Uterus (tissue), 2 donors: ENCODE data around the gene SETD1A.

Experiments
- POLR2A ChIP-seq, 2 donors: fragments of 450-650 bp; IDR thresholded peaks; one replicate each; pipeline ENCODE4 v1.6.1; 2016; ENCODE audit warnings: antibody characterized with exemption in 2 of 2, mild to moderate bottlenecking in 1 of 2, moderate library complexity in 1 of 2
- TF ChIP-seq, protein P1 (sequence below), 4 experiments: fragments of 200-600 bp in 2 of 4; fragments of 450-650 bp in 2 of 4; sonication (generic) in 2 of 4; IDR thresholded peaks; one replicate each; pipeline ENCODE4 v1.5.1; 2016 to 2019; ENCODE audit warnings: antibody characterized with exemption in 4 of 4, mild to moderate bottlenecking in 2 of 4, moderate library complexity in 1 of 4

DNA sequence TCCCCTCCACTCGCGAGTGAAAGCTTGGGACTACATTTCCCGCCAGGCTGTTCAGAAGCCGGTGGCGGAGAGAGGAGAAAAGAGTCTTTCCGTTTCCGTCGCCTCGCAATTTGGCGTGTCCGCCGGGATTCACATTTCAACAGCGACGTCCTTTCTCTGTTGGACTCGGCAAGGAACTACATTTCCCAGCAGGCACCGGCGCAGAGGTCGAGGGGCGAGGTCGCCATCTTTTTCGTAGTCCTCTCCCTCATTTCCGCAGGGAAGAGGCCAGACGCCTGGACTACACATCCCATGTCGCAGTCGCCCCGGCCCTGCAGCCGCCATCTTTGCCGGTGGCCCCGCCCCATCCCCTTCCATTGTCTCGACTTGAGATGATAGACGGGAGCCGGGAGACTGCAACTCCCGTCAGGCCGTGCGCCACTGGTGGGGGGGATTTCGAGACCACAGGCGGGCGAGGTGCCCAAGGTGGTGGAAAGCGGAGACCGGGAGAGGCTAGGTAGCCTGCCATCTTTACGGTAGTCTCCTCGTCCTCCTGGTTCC is 35.1 kb upstream of the SETD1A start:
- peak in 1 of 2 donors; percentile 13 for TF ChIP-seq POLR2A (IDR thresholded peaks at IDR 0.05)
- TF ChIP-seq, protein P1, sequence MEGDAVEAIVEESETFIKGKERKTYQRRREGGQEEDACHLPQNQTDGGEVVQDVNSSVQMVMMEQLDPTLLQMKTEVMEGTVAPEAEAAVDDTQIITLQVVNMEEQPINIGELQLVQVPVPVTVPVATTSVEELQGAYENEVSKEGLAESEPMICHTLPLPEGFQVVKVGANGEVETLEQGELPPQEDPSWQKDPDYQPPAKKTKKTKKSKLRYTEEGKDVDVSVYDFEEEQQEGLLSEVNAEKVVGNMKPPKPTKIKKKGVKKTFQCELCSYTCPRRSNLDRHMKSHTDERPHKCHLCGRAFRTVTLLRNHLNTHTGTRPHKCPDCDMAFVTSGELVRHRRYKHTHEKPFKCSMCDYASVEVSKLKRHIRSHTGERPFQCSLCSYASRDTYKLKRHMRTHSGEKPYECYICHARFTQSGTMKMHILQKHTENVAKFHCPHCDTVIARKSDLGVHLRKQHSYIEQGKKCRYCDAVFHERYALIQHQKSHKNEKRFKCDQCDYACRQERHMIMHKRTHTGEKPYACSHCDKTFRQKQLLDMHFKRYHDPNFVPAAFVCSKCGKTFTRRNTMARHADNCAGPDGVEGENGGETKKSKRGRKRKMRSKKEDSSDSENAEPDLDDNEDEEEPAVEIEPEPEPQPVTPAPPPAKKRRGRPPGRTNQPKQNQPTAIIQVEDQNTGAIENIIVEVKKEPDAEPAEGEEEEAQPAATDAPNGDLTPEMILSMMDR (IDR thresholded peaks at IDR 0.05), result peak in 1 of 4 experiments; percentile 12
